SHP77 (cell line): ENCODE results near the gene PAOX.

ENCODE experiments used
- DNase-seq, 2 experiments: peaks; one replicate each; lab custom pipeline; 2025; lab: John Stamatoyannopoulos, UW

PAOX gene

DNA sequence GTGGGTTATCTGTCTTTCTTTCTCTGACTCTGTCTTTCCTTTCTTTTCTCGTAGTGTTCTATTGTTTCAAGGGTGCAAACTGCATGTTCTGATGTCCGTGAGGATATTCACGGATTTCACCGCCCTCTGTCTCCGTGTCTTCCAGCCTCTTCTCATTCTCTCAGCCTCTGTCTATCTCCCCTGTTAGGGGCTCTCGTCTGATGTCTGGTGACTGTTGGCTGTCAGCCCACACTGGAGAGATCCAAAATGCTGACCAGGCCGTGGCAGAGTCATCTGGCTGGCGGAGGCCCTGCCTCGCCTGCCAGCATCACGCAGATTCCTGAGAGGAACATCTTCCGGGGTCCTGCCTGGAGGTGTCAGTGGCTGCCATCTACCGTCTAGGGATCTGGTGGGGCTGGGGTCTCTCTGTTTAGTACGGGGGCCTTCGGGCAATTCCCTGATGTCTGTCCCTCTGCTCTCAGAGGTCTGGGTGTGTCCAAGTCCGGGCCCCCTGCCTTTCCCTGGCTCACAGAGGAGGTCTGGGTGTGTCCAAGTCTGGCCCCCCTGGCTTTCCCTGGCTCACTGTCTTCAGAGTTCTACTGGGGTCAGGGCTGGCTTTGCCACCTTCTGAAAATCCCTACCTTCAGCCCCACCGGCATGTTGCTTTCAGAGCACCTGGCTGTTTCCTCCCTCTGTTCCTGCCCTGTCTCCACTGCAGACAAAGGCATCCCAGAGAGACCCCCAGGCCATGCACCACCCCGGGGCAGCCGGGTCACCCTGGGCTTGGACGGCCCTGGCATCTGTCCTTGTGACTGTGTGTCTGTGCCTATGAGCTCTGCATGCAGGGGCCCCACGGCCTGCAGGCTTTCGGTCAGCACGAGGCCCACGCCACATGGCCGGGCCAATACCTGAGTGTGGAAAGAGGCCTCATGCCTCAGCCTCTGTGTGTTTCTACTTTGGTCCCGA lies 60.7 kb downstream of the PAOX start:
- no peak for DNase-seq

GRCh38 chr10:133440633-133441285 lies 61.7 kb downstream of the PAOX start:
- DNase-seq = no peak
